Measurements from ENCODE around the gene SGIP1.

GRCh38 chr1:66768965-66769364, 235.0 kb downstream of the SGIP1 start:
- TF ChIP-seq CTCF (conservative IDR thresholded peaks at IDR 0.05; ENCODE audit: low read depth, low read length) (no peak), RAD21 (IDR thresholded peaks at IDR 0.05; ENCODE audit: low read length) (no peak), RFX5 (IDR thresholded peaks at IDR 0.05; ENCODE audit: low read depth, low read length) (no peak), MAFK (IDR thresholded peaks at IDR 0.05; ENCODE audit: low read depth, low read length) (no peak), MAZ (IDR thresholded peaks at IDR 0.05; ENCODE audit: borderline replicate concordance, low read depth, low read length) (no peak), CEBPB (IDR thresholded peaks at IDR 0.05; ENCODE audit: low read depth, low read length) (no peak)

Data from IMR-90 (cell line).